Amygdala (tissue), 56 donors: ENCODE results near the gene DNPEP.
A peak's percentile ranks its signal among the peaks of the same experiment; 100 is the strongest.
"Not testable (repeated sequence)": the region's sequence is repeated elsewhere in the genome, so short reads cannot be mapped to it uniquely, and the experiment has no call there.

ENCODE experiments used
- DNase-seq, 56 donors: peaks; one replicate each; lab custom pipeline; 2025; lab: John Stamatoyannopoulos, UW

Gene DNPEP

DNA sequence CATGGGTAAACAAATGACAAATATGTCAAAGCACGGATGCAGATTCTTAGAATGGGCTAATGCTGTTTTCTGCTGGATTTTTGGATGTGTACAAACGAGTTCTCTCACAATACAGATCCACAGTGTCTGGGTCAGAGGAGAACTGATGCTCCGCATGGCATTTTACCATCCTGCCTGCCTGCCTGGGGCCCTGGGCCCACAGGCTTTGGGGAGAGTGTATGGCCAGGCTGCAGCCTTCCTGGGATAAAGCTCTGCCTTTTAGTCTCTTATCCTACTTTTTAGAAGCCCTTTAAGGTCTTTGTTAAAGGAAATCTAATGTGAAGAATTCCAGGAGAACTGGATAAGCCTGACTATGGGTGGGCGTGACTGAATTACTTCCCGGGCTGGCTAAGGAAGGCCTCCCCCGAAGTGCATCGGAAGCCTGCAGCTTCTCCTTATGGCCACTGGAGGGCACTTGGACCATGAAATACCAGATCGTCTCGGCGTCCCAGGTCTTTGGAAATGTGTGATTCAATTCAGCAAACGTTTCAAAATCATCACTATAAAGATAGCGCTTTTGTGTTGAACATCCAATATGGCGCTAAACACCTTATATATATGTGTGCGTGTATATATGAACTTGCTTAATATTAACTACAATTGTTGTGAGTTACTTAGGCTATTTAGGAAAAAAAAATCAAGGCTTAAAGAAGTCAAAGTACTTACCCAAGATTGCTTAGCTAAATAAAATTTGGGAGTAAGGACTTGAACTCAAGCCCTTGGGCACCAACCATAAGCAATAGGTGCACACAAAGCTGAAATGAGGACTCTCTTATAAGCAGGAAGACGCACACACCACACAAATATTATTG lies 15.2 kb upstream of the DNPEP start:
- peak in 39 of 56 donors; percentile 3 to 72 (median 33) for DNase-seq

DNA sequence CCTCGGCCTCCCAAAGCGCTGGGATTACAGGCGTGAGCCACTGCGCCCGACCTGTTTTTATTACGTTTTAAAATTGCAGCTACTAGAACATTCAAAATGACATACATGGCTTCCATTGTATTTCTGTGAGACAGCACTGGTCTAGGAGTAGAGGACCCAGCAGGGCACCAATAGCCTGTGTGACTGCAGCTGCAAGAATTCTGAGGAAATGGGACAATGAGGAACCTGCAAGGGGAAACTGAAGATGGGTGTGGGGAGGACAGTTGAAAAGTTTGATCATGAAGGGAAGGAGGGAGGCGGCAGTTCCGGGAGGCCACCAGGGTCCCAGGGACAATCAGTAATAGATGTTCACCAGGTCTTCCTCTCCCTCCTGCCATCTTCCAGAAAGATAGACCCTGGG lies 13.9 kb upstream of the DNPEP start:
- DNase-seq, result no peak

- DNase-seq, result no peak
These were observed 12.8 kb upstream of the DNPEP start for GRCh38 chr2:219400562-219400961.

DNA sequence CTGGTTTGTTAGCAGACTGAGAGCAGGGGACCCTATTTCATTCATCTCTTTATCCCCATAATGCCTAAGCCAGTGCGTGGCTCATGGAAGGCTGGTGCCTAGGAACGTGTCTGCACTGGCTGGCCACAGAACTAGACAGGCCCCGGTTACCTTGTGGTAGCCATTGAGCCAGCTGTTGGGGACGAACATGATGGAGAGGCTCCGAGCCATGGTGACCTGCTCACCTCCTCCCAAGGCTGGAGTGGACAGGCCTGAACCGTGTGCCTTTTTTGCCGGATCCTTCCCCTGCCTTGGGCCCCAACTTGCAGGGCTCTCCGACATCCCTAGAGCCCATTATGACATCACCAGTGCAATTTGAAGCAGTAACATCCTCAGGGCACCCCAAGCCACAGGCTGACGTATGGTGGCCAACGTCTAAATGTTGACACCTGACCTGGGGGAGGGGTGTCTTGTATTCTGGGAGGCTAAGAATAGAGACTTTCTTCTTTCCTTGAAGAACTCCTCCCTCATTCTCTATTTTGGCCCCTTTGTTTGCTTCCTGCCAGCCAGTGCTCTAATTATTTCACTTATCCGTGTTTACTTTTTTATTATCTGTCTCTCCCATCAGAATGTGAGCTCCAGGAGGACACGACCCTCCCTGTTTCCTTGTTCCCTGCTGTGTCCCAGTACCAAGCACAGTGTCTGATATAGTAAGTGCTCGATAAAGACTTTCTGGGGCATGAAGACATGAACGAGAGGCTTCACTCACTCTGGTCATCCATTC lies 12.2 kb upstream of the DNPEP start:
- no peak for DNase-seq

- DNase-seq, result no peak
These were observed 11.1 kb upstream of the DNPEP start for GRCh38 chr2:219398721-219399363.

GRCh38 chr2:219396863-219397457 lies 9.2 kb upstream of the DNPEP start:
- no peak for DNase-seq

GRCh38 chr2:219395609-219396008 lies 7.9 kb upstream of the DNPEP start:
- no peak for DNase-seq

DNA sequence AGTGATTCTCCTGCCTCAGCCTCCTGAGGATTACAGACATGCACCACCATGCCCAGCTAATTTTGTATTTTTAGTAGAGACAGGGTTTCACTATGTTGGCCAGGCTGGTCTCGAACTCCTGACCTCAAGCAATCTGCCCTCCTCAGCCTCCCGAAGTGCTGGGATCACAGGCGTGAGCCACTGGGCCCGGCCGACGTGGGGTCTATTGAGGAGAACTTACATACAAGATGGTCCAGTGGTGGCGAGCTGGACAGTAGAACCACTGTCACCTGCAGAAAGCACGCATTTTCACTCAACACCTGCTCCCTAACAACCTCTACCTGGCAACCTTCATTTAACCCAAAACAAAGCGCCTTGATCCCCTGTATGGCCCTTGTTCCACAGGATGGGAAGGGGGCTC lies 7.3 kb upstream of the DNPEP start:
- DNase-seq, result not testable (repeated sequence)

- no peak for DNase-seq
These were observed 5.0 kb upstream of the DNPEP start for GRCh38 chr2:219392754-219393153.

DNA sequence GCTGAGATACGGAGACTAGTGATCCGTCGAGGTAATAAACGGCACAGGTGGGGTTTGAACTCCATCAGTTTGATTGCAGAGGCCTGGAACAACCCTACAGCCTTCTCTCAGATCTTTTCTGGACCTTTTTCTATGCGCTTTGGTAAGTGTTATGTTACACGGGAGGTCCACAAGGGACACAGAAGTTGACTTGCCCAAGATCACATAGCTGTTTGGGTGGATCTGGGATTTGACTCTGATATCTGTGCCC lies 1.1 kb upstream of the DNPEP start:
- DNase-seq, result no peak

DNA sequence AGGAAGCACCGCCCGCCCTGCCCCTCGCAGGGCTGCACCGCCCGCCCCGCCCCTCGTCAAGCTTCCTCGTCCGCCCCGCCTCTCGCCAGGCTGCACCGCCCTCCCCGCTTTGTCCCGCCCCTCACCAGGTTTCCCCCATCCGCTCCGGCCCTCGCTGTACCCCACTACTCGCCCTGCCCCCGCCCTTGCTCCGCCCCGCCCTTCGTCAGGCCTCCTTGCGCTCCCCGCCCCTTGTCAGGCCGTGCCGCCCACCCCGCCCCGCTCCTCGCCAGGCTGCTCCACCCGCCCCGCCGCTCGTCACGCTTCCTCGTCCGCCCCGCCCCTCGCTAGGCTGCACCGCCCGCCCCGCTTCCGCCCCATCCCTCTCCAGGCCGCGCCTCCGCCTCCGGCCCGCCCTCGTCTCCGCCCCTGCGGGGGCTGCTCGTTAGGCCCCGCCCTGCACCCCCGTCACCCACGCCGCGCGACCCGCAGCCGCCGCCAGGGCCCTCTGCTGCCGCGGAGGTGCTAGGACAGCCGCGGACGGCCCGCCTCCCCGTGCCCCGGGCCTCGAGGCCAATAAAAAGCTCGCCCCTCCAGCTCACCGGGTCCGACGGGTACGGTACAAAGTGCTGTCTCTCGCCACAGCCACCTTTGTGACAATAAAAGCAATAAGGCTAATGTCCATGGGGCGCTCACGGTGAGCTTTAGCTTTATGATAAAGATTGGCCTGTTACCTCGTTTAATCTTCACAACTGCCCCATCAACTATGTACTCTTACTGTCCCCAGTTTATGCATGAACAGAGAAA lies 602 bp upstream of the DNPEP start:
- peak; percentile 67 to 100 (median 99) for DNase-seq

GRCh38 chr2:219386532-219387280 lies 1.0 kb downstream of the DNPEP start:
- no peak for DNase-seq

DNA sequence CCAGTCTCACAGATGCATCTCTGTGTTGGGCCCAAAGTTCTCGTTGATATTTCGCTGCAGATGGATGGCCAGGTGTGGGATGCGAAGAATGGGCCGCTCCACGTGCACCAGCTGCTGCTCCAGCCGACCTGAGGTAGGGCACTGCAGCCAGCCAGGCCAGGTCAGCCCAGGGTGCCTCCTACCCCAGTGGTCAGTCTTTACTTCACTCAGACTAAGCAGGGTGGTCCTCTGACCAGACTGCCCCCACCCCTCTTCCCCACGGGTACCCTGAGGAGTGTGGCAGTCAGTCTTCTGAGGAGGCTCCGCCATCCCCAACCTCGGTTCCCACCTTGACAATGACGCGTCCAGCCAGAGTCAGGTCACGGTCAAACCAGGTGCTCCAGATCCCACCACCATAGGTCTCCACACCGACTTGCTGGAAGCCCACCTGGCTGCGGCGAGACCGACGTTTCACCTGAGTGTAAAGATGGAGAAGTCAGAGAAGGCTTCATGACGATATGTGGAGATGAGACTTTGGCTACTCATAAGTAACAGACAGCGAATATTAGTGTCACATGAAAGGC lies 1.7 kb downstream of the DNPEP start:
- DNase-seq, result no peak

DNA sequence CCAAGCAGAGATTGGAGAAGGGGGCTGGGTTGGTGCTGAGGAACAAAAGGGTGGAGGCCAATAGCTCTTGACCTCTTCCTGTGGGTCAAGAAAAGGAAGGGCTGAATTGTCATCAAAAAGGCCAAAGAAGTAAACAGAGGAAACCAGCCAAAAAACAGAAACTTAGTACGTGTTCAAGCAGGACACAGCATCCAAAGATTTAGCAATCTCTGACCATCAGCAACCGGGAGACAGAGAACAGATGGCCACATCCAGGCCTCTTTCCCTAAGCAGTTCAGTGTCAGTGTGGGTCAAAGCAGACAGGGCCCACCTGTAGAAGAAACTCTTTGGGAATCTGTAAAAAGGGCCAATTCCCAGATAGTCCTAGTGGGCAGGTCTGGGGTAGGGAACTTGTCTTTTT lies 2.9 kb downstream of the DNPEP start:
- DNase-seq, result no peak

DNA sequence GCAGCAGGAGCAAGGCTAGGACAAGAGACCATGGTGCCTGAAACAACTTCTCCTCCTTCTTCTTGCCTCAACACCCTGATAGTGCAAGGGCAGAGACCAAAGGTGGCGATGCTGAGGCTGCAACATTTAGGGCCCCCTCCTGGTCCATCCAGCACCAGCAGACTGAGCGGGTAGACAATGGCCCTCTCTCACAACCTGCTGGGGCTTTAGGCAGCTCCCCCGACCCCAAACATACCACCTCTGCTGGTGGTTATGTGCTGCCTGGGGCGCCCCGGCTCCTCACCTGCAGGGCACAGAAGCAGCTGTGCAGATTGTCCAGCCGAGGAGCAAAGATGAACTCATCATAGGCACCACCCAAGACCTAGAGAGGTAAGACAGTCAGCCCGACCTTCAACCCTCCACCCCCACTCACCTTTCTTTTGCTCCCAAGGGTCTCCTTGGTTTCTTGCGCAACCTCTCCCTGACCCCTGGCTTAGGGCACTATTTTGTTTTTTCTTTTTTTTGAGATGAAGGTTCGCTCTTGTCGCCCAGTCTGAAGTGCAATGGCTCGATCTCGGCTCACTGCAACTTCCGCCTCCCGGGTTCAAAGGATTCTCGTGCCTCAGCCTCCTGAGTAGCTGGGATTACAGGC lies 3.5 kb downstream of the DNPEP start:
- no peak for DNase-seq

- DNase-seq, result no peak
These were observed 6.3 kb downstream of the DNPEP start for GRCh38 chr2:219381448-219381847.

DNA sequence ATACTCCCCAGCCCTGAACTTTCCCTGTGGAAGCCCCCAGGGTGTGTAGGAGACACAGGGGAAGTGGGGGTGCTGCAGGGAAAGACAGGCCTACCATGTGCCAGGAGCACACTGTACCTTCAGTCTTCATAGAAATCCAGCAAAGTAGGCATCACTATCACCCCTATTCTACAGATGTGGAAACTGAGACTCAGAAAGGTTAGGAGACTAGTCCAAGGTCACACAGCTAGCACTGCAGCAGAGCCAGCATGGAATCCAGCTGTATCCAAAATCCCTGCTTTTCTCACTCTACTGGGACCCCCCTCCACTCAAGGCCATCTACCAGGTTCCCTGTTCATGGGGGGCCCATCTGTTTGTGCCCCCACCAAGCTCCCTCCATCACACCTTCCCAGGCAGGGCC lies 6.8 kb downstream of the DNPEP start:
- DNase-seq, result no peak

DNA sequence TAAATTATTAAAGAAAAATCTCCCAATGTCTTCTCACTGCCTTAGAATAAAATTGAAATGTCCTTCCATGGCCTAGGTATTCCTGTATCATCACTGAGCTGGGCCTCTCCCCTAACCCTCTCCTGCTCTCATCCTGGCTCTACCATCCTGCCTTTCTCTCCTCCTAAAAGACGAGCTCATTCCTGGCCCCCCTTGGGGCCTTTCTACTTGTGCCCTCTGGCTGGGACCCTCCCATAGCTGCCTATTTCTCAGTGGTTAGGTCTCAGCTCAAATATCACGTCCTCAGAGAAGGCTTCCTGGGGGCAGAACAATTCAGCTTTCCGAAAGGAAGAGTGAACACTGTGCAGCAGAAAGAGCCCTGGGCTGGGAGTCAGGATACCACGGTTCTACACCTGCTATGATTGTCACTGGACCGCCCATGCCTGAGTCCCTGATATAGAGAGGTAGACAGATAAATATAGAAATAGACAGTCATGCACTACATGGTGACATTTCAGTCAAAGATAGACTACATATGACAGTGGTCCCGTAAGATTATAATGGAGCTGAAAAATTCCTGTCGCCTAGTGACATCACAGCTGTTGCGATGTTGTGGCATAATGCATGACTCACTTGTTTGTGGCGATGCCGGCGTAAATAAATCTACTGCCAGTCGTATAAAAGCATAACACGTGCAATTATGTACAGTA lies 9.4 kb downstream of the DNPEP start:
- no peak for DNase-seq
